ENCODE data around the gene ROR1. TPM values are rescaled to one million over a fixed set of nuclear protein-coding genes. Genes with fewer than 3 reads are reported as not detected.

ROR1 gene
- total and polyA plus RNA-seq, 4 donors, result 4.0 to 30.9 (median 11.4) TPM

- Histone ChIP-seq H3K4me3 (ENCODE audit: low read length in 2 of 2) (no peak overlapping the region), H3K9me3 (ENCODE audit: control insufficient read depth, low read length) (no peaks in the 10 kb centered on the region), H3K27me3 (ENCODE audit: control insufficient read depth in 1 of 2, insufficient read depth in 2 of 2, low read length in 1 of 2) (no peaks in the 10 kb centered on the region), H3K27ac (ENCODE audit: low read depth in 1 of 2, low read length in 2 of 2) (no peak overlapping the region), H3K4me1 (ENCODE audit: control insufficient read depth in 1 of 2, insufficient read depth in 2 of 2, low read length in 2 of 2) (peaks cover 6 to 17% of the 10 kb centered on the region in 2 donors), H3K36me3 (ENCODE audit: control insufficient read depth in 1 of 2, insufficient read depth in 2 of 2, low read length in 1 of 2) (no peaks in the 10 kb centered on the region)
- intact Hi-C loops (cut with DNase I), result loop anchor here (10.0 kb wide), 3 partner anchors 57 to 163 kb away; partner anchors contain the start of gene ROR1 (in 1 of the 2)
- ATAC-seq (ENCODE audit: low FRiP score) (no peak), DNase-seq (no peak)
Observed at GRCh38 chr1:63858153-63858552, 84.3 kb downstream of the ROR1 start.

GRCh38 chr1:63859480-63860275 is 85.9 kb downstream of the ROR1 start:
- DNase-seq (no peak), ATAC-seq (ENCODE audit: low FRiP score) (no peak)
- no peak overlapping the region for H3K27ac ChIP-seq (ENCODE audit: low read depth in 1 of 2, low read length in 2 of 2)
- no peaks in the 10 kb centered on the region for H3K9me3 ChIP-seq (ENCODE audit: control insufficient read depth, low read length)
- no peaks in the 10 kb centered on the region for H3K27me3 ChIP-seq (ENCODE audit: control insufficient read depth in 1 of 2, insufficient read depth in 2 of 2, low read length in 1 of 2)
- H3K4me1 ChIP-seq (ENCODE audit: control insufficient read depth in 1 of 2, insufficient read depth in 2 of 2, low read length in 2 of 2), result peaks cover 6 to 14% of the 10 kb centered on the region in 2 donors
- H3K4me3 ChIP-seq (ENCODE audit: low read length in 2 of 2), result no peak overlapping the region
- WGBS, 2 donors, result 40 to 42% methylated on average over 3 of the region's 3 CpGs
- intact Hi-C loops (cut with DNase I), result loop anchor here (10.0 kb wide), 3 partner anchors 55 to 165 kb away; partner anchors contain the start of gene ROR1 (in 1 of the 2)
- H3K36me3 ChIP-seq (ENCODE audit: control insufficient read depth in 1 of 2, insufficient read depth in 2 of 2, low read length in 1 of 2), result no peaks in the 10 kb centered on the region

- Histone ChIP-seq H3K27me3 (ENCODE audit: control insufficient read depth in 1 of 2, insufficient read depth in 2 of 2, low read length in 1 of 2) (no peaks in the 10 kb centered on the region), H3K36me3 (ENCODE audit: control insufficient read depth in 1 of 2, insufficient read depth in 2 of 2, low read length in 1 of 2) (no peaks in the 10 kb centered on the region), H3K27ac (ENCODE audit: low read depth in 1 of 2, low read length in 2 of 2) (peak overlapping the region in 1 of 2 donors; percentile 82), H3K4me3 (ENCODE audit: low read length in 2 of 2) (no peak overlapping the region), H3K4me1 (ENCODE audit: control insufficient read depth in 1 of 2, insufficient read depth in 2 of 2, low read length in 2 of 2) (peaks cover 6 to 23% of the 10 kb centered on the region in 2 donors), H3K9me3 (ENCODE audit: control insufficient read depth, low read length) (no peaks in the 10 kb centered on the region)
- 9 to 11% methylated on average over 6 of the region's 6 CpGs for WGBS, 2 donors
- intact Hi-C loops (cut with DNase I), result no loop called here
- no peak for DNase-seq
- peak; percentile 71 for ATAC-seq (ENCODE audit: low FRiP score)
Observed at GRCh38 chr1:63861052-63861691, 87.4 kb downstream of the ROR1 start.

- WGBS, 2 donors, result 34 to 47% methylated on average over 3 of the region's 3 CpGs
- intact Hi-C loops (cut with DNase I), result no loop called here
- peaks cover 3 to 18% of the 10 kb centered on the region in 2 donors for H3K4me1 ChIP-seq (ENCODE audit: control insufficient read depth in 1 of 2, insufficient read depth in 2 of 2, low read length in 2 of 2)
Observed at GRCh38 chr1:63863145-63863544, 89.3 kb downstream of the ROR1 start.

GRCh38 chr1:63864224-63864641 is 90.4 kb downstream of the ROR1 start:
- 48 to 63% methylated on average over 4 of the region's 4 CpGs for WGBS, 2 donors
- ATAC-seq (ENCODE audit: low FRiP score), result no peak

More at GRCh38 chr1:63863145-63863544, 89.3 kb downstream of the ROR1 start:
- Histone ChIP-seq H3K27me3 (ENCODE audit: control insufficient read depth in 1 of 2, insufficient read depth in 2 of 2, low read length in 1 of 2) (no peaks in the 10 kb centered on the region), H3K36me3 (ENCODE audit: control insufficient read depth in 1 of 2, insufficient read depth in 2 of 2, low read length in 1 of 2) (no peaks in the 10 kb centered on the region), H3K27ac (ENCODE audit: low read depth in 1 of 2, low read length in 2 of 2) (no peak overlapping the region), H3K9me3 (ENCODE audit: control insufficient read depth, low read length) (no peaks in the 10 kb centered on the region), H3K4me3 (ENCODE audit: low read length in 2 of 2) (no peak overlapping the region)
- ATAC-seq (ENCODE audit: low FRiP score) (no peak), DNase-seq (no peak)

GRCh38 chr1:63865561-63865960 is 91.7 kb downstream of the ROR1 start:
- no peak for DNase-seq
- intact Hi-C loops (cut with DNase I), result no loop called here
- no peak overlapping the region for H3K4me3 ChIP-seq (ENCODE audit: low read length in 2 of 2)
- WGBS, 2 donors, result 77% methylated on average over 4 of the region's 4 CpGs
- ATAC-seq (ENCODE audit: low FRiP score), result no peak
- H3K9me3 ChIP-seq (ENCODE audit: control insufficient read depth, low read length), result no peaks in the 10 kb centered on the region
- H3K27me3 ChIP-seq (ENCODE audit: control insufficient read depth in 1 of 2, insufficient read depth in 2 of 2, low read length in 1 of 2), result no peaks in the 10 kb centered on the region
- H3K27ac ChIP-seq (ENCODE audit: low read depth in 1 of 2, low read length in 2 of 2), result no peak overlapping the region
- no peaks in the 10 kb centered on the region for H3K36me3 ChIP-seq (ENCODE audit: control insufficient read depth in 1 of 2, insufficient read depth in 2 of 2, low read length in 1 of 2)
- peaks cover 0 to 16% of the 10 kb centered on the region in 2 donors for H3K4me1 ChIP-seq (ENCODE audit: control insufficient read depth in 1 of 2, insufficient read depth in 2 of 2, low read length in 2 of 2)

More at GRCh38 chr1:63864224-63864641, 90.4 kb downstream of the ROR1 start:
- peaks cover 3 to 16% of the 10 kb centered on the region in 2 donors for H3K4me1 ChIP-seq (ENCODE audit: control insufficient read depth in 1 of 2, insufficient read depth in 2 of 2, low read length in 2 of 2)
- H3K9me3 ChIP-seq (ENCODE audit: control insufficient read depth, low read length), result no peaks in the 10 kb centered on the region
- no peak for DNase-seq
- no peak overlapping the region for H3K4me3 ChIP-seq (ENCODE audit: low read length in 2 of 2)
- H3K27me3 ChIP-seq (ENCODE audit: control insufficient read depth in 1 of 2, insufficient read depth in 2 of 2, low read length in 1 of 2), result no peaks in the 10 kb centered on the region
- intact Hi-C loops (cut with DNase I), result no loop called here
- H3K36me3 ChIP-seq (ENCODE audit: control insufficient read depth in 1 of 2, insufficient read depth in 2 of 2, low read length in 1 of 2), result no peaks in the 10 kb centered on the region
- H3K27ac ChIP-seq (ENCODE audit: low read depth in 1 of 2, low read length in 2 of 2), result no peak overlapping the region

- Histone ChIP-seq H3K27me3 (ENCODE audit: control insufficient read depth in 1 of 2, insufficient read depth in 2 of 2, low read length in 1 of 2) (no peaks in the 10 kb centered on the region), H3K36me3 (ENCODE audit: control insufficient read depth in 1 of 2, insufficient read depth in 2 of 2, low read length in 1 of 2) (no peaks in the 10 kb centered on the region), H3K4me3 (ENCODE audit: low read length in 2 of 2) (no peak overlapping the region), H3K4me1 (ENCODE audit: control insufficient read depth in 1 of 2, insufficient read depth in 2 of 2, low read length in 2 of 2) (peaks cover 0 to 16% of the 10 kb centered on the region in 2 donors), H3K9me3 (ENCODE audit: control insufficient read depth, low read length) (no peaks in the 10 kb centered on the region), H3K27ac (ENCODE audit: low read depth in 1 of 2, low read length in 2 of 2) (no peak overlapping the region)
- intact Hi-C loops (cut with DNase I), result no loop called here
- DNase-seq (no peak), ATAC-seq (ENCODE audit: low FRiP score) (no peak)
- WGBS, 2 donors, result 45 to 47% methylated on average over 3 of the region's 3 CpGs
Observed at GRCh38 chr1:63866084-63866483, 92.3 kb downstream of the ROR1 start.

GRCh38 chr1:63867429-63868176 is 93.8 kb downstream of the ROR1 start:
- H3K4me3 ChIP-seq (ENCODE audit: low read length in 2 of 2), result no peak overlapping the region
- H3K27me3 ChIP-seq (ENCODE audit: control insufficient read depth in 1 of 2, insufficient read depth in 2 of 2, low read length in 1 of 2), result no peaks in the 10 kb centered on the region
- H3K9me3 ChIP-seq (ENCODE audit: control insufficient read depth, low read length), result no peaks in the 10 kb centered on the region
- DNase-seq (no peak), ATAC-seq (ENCODE audit: low FRiP score) (no peak)
- H3K27ac ChIP-seq (ENCODE audit: low read depth in 1 of 2, low read length in 2 of 2), result no peak overlapping the region
- H3K4me1 ChIP-seq (ENCODE audit: control insufficient read depth in 1 of 2, insufficient read depth in 2 of 2, low read length in 2 of 2), result peaks cover 5 to 14% of the 10 kb centered on the region in 2 donors
- intact Hi-C loops (cut with DNase I), result no loop called here
- no peaks in the 10 kb centered on the region for H3K36me3 ChIP-seq (ENCODE audit: control insufficient read depth in 1 of 2, insufficient read depth in 2 of 2, low read length in 1 of 2)
- WGBS, 2 donors, result 64 to 75% methylated on average over 14 of the region's 14 CpGs
